Neural progenitor cell (in vitro differentiated cells): ENCODE data around the gene LINGO1. TPM values are rescaled to one million over a fixed set of nuclear protein-coding genes. Genes with fewer than 3 reads are reported as not detected.

Source experiments
- DNase-seq: peaks from one replicate; pipeline ENCODE4 v3.0.0-alpha.2; 2016; ENCODE audit warnings: low spot score
- H2AFZ ChIP-seq: fragments of 200-600 bp; sonication (generic); replicated peaks from 2 replicates; pipeline ENCODE4 v1.6.1; 2016; ENCODE audit warnings: antibody characterized with exemption
- H3F3A ChIP-seq: fragments of 200-600 bp; sonication (generic); 2 replicates; pipeline ENCODE4 v1.6.1; 2016; ENCODE audit warnings: antibody characterized with exemption, low read depth
- H3K27ac ChIP-seq: fragments of 200-600 bp; sonication (generic); 2 replicates; pipeline ENCODE4 v1.5.1; 2016; ENCODE audit warnings: mild to moderate bottlenecking
- H3K27me3 ChIP-seq: fragments of 200-600 bp; sonication (generic); 2 replicates; pipeline ENCODE4 v1.6.1; 2016; ENCODE audit warnings: mild to moderate bottlenecking, moderate library complexity
- H3K36me3 ChIP-seq: fragments of 200-600 bp; sonication (generic); 2 replicates; pipeline ENCODE4 v1.5.1; 2016
- H3K4me1 ChIP-seq: fragments of 200-600 bp; sonication (generic); 2 replicates; pipeline ENCODE4 v1.6.1; 2016; ENCODE audit warnings: mixed run types
- H3K4me2 ChIP-seq: fragments of 200-600 bp; sonication (generic); 2 replicates; pipeline ENCODE4 v1.6.1; 2016
- H3K4me3 ChIP-seq: fragments of 200-600 bp; sonication (generic); 2 replicates; pipeline ENCODE4 v1.5.1; 2016
- H3K79me2 ChIP-seq: fragments of 200-600 bp; sonication (generic); 2 replicates; pipeline ENCODE4 v1.6.1; 2016; ENCODE audit warnings: low read depth
- H3K9ac ChIP-seq: fragments of 200-600 bp; sonication (generic); 2 replicates; pipeline ENCODE4 v1.6.1; 2016
- H3K9me3 ChIP-seq: fragments of 200-600 bp; sonication (generic); 2 replicates; pipeline ENCODE4 v1.5.1; 2016; ENCODE audit warnings: low read depth
- H4K20me1 ChIP-seq: fragments of 200-600 bp; sonication (generic); 2 replicates; pipeline ENCODE4 v1.6.1; 2016; ENCODE audit warnings: low read depth
- H3K27ac Mint-ChIP-seq: 3 replicates; pipeline ENCODE4 v1.8.0; 2021; ENCODE audit warnings: mixed read lengths
- H3K27me3 Mint-ChIP-seq: 2 replicates; pipeline ENCODE4 v1.8.0; 2022; ENCODE audit warnings: low read depth, mild to moderate bottlenecking, inconsistent platforms, moderate library complexity, mixed read lengths; ENCODE audit not compliant: insufficient read depth
- H3K36me3 Mint-ChIP-seq: 3 replicates; pipeline ENCODE4 v1.8.0; 2021; ENCODE audit warnings: mixed read lengths
- H3K4me1 Mint-ChIP-seq: 3 replicates; pipeline ENCODE4 v1.8.0; 2021; ENCODE audit warnings: mixed read lengths
- H3K4me3 Mint-ChIP-seq: 3 replicates; pipeline ENCODE4 v1.8.0; 2021; ENCODE audit warnings: mild to moderate bottlenecking, moderate library complexity, mixed read lengths
- H3K9me3 Mint-ChIP-seq: 3 replicates; pipeline ENCODE4 v1.8.0; 2020; ENCODE audit warnings: mixed read lengths
- CTCF ChIP-seq: fragments of 200-600 bp; sonication (generic); IDR thresholded peaks from 2 replicates; pipeline ENCODE4 v1.5.1; 2017; ENCODE audit warnings: antibody characterized with exemption, mild to moderate bottlenecking
- EZH2 ChIP-seq: fragments of 200-600 bp; sonication (generic); IDR thresholded peaks from 2 replicates; pipeline ENCODE4 v1.6.1; 2017; ENCODE audit warnings: antibody characterized with exemption, mild to moderate bottlenecking, moderate library complexity
- EZH2phosphoT487 ChIP-seq: fragments of 200-600 bp; sonication (generic); IDR thresholded peaks from 2 replicates; pipeline ENCODE4 v1.6.1; 2017; ENCODE audit warnings: antibody characterized with exemption
- total RNA-seq: library from RNA; depleted of rRNA; stranded (reverse); fragments of >200 nt; gene quantifications from 2 replicates; pipeline ENCODE4 v1.2.3, GENCODE V29; 2015; ENCODE audit warnings: low replicate concordance

Gene LINGO1
- total RNA-seq, 1 donor from 2014 or later = 7.9 TPM

- peaks cover 18% of the 10 kb centered on the region for H3K27me3 Mint-ChIP-seq
- Histone ChIP-seq H4K20me1 (peaks cover 30% of the 10 kb centered on the region), H3K4me2 (no peak overlapping the region), H3K36me3 (no peaks in the 10 kb centered on the region), H3K4me1 (peaks cover 11% of the 10 kb centered on the region), H3K9me3 (no peaks in the 10 kb centered on the region), H3F3A (peaks cover 10% of the 10 kb centered on the region), H3K4me3 (no peak overlapping the region), H3K27me3 (no peaks in the 10 kb centered on the region), H3K27ac (no peak overlapping the region), H3K79me2 (peaks cover 24% of the 10 kb centered on the region), H3K9ac (no peak overlapping the region), H2AFZ (no peak overlapping the region)
- no peak for TF ChIP-seq CTCF
- no peak for TF ChIP-seq EZH2phosphoT487
- no peak for TF ChIP-seq EZH2
- H3K4me3 Mint-ChIP-seq = no peak overlapping the region
- peaks cover 24% of the 10 kb centered on the region for H3K4me1 Mint-ChIP-seq
- peaks cover 8% of the 10 kb centered on the region for H3K36me3 Mint-ChIP-seq
- no peak for DNase-seq
- H3K9me3 Mint-ChIP-seq = no peaks in the 10 kb centered on the region
- no peak overlapping the region for H3K27ac Mint-ChIP-seq
Observed at GRCh38 chr15:77616072-77616471, 16.6 kb downstream of the LINGO1 start.

- Mint-ChIP-seq H3K27ac (no peak overlapping the region), H3K4me3 (no peak overlapping the region), H3K9me3 (no peaks in the 10 kb centered on the region), H3K4me1 (peaks cover 27% of the 10 kb centered on the region), H3K36me3 (peaks cover 8% of the 10 kb centered on the region), H3K27me3 (peaks cover 14% of the 10 kb centered on the region)
- Histone ChIP-seq H4K20me1 (peaks cover 30% of the 10 kb centered on the region), H3K9ac (no peak overlapping the region), H2AFZ (no peak overlapping the region), H3K27me3 (no peaks in the 10 kb centered on the region), H3K4me1 (peaks cover 16% of the 10 kb centered on the region), H3K4me2 (no peak overlapping the region), H3F3A (peaks cover 10% of the 10 kb centered on the region), H3K27ac (no peak overlapping the region), H3K9me3 (no peaks in the 10 kb centered on the region), H3K79me2 (peaks cover 18% of the 10 kb centered on the region), H3K36me3 (no peaks in the 10 kb centered on the region), H3K4me3 (no peak overlapping the region)
- DNase-seq = no peak
- no peak for TF ChIP-seq EZH2phosphoT487
- no peak for TF ChIP-seq CTCF
- no peak for TF ChIP-seq EZH2
Observed at GRCh38 chr15:77615472-77615871, 17.2 kb downstream of the LINGO1 start.

GRCh38 chr15:77614251-77614806, 18.4 kb downstream of the LINGO1 start:
- Mint-ChIP-seq H3K36me3 (peaks cover 8% of the 10 kb centered on the region), H3K9me3 (no peaks in the 10 kb centered on the region), H3K27ac (peak overlapping the region; percentile 30), H3K27me3 (peaks cover 16% of the 10 kb centered on the region), H3K4me1 (peaks cover 37% of the 10 kb centered on the region), H3K4me3 (no peak overlapping the region)
- H3K27me3 ChIP-seq = no peaks in the 10 kb centered on the region
- no peak overlapping the region for H3K27ac ChIP-seq
- no peaks in the 10 kb centered on the region for H3K9me3 ChIP-seq
- H3K4me3 ChIP-seq = no peak overlapping the region
- no peak for TF ChIP-seq EZH2phosphoT487
- no peak for TF ChIP-seq CTCF
- no peak for TF ChIP-seq EZH2
- no peak overlapping the region for H2AFZ ChIP-seq
- H3K4me1 ChIP-seq = peaks cover 14% of the 10 kb centered on the region
- DNase-seq = no peak
- H4K20me1 ChIP-seq = peaks cover 30% of the 10 kb centered on the region
- no peaks in the 10 kb centered on the region for H3K36me3 ChIP-seq
- no peak overlapping the region for H3K9ac ChIP-seq
- peaks cover 6% of the 10 kb centered on the region for H3K79me2 ChIP-seq
- no peak overlapping the region for H3K4me2 ChIP-seq
- peaks cover 10% of the 10 kb centered on the region for H3F3A ChIP-seq
